Skeletal muscle cell (primary cell): ENCODE measurements around the gene RASSF7.

ENCODE experiments used
- DNase-seq: peaks from one replicate; pipeline ENCODE4 v3.0.0-alpha.2; 2010; ENCODE audit warnings: low read depth
- H3K4me3 ChIP-seq: 2 replicates; pipeline ENCODE4 v1.5.1; 2011; ENCODE audit warnings: low read depth, mild to moderate bottlenecking, control low read depth, low read length, moderate library complexity

Gene RASSF7

GRCh38 chr11:597166-597725 is 36.5 kb downstream of the RASSF7 start:
- DNase-seq, result no peak
- H3K4me3 ChIP-seq, result no peak overlapping the region

GRCh38 chr11:598005-598680 is 37.4 kb downstream of the RASSF7 start:
- H3K4me3 ChIP-seq, result no peak overlapping the region
- no peak for DNase-seq

- no peak overlapping the region for H3K4me3 ChIP-seq
- no peak for DNase-seq
Observed at GRCh38 chr11:601573-602245, 40.9 kb downstream of the RASSF7 start.

DNA sequence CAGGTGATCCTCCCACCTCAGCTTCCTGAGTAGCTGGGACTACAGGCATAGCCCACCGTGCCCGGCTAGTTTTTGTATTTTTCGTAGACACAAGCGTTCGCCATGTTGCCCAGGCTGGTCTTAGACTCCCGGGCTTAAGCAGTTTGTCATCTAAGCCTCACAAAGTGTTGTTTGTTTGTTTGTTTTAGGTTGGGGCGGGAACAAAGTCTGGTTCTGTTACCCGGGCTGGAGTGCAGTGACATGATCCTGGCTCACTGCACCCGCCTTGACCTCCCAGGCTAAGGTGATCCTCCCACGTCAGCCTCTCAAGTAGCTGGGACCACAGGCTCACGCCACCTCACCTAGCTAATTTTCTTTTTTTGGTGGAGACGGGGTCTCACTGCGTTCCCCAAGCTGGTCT is 42.4 kb downstream of the RASSF7 start:
- no peak overlapping the region for H3K4me3 ChIP-seq
- DNase-seq, result no peak

DNA sequence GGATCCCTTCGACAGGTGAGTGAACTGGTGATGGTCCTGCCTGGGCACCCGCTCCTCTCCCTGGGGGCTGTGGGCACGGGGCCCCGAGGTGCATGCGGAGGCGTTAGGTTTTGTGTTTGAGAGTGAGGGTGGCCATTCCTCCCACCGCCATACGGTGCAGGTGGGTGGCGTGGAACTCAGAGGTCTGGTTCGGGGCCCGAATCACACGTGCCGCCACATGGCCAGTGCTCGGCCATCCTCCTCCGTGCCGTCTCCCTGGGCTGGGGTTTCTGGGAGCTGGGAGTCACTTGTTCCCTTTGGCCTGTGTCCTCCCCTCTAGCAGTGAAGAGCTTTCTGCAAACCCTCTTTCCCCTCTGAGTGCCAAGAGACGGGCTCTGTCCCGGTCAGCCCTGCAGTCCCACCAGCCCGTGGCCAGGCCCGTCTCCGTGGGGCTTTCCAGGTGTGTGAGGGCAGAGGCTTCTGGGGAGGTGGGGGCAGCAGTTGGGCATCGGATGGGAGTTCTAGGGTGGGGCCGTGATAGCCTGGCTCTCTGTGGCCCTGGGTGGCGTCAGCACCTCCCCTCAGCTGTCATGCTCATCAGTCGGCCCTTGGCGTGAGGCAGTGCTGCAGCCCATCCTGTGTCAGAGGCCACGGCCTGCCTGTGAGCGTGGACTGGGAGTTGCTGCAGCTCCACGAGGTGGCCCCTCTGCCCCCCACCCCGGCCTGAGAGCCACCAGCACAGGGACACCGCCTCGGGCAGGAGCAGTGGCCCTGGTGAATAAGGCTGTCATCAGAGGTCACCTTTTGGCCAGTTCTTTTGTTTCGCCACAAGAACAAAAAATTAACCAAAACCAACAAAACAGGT is 44.7 kb downstream of the RASSF7 start:
- H3K4me3 ChIP-seq, result no peak overlapping the region
- DNase-seq, result no peak

DNA sequence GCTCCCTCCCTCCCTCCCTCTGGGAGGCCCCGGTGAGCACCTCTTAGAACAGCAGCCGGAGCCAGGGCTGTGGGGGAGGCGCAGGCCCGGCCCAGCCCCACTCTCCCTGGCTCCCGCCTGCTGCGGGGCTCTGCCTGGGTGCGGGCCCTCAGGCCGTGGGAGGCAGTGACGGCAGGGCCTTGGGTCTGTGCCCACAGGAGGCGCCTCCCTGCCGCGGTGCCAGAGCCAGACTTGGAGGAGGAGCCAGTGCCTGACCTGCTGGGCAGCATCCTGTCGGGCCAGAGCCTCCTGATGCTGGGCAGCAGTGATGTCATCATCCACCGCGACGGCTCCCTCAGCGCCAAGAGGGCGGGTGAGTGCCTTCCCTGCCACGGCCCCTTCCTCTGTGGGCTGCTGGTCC is 45.5 kb downstream of the RASSF7 start:
- no peak for DNase-seq

DNA sequence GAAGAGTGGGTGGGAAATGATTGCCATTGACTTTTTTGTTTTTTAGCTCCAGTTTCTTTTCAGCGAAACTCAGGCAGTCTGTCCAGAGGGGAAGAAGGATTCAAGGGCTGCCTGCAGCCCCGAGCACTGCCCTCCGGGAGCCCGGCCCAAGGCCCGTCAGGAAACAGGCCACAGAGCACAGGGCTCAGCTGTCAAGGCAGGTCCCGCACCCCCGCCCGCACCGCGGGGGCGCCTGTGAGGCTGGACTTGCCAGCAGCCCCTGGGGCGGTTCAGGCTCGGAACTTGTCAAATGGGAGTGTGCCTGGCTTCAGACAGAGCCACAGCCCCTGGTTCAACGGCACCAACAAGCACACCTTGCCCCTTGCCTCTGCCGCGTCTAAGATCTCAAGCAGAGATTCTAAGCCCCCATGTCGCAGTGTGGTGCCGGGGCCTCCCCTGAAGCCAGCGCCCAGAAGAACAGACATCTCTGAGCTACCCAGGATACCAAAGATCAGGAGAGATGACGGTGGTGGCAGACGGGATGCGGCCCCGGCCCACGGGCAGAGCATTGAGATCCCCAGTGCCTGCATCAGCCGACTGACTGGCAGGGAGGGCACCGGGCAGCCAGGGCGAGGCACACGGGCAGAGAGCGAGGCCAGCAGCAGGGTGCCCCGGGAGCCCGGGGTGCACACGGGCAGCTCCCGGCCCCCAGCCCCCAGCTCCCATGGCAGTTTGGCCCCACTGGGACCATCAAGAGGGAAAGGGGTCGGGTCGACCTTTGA is 46.4 kb downstream of the RASSF7 start:
- DNase-seq, result no peak
- no peak overlapping the region for H3K4me3 ChIP-seq

More for the DNA sequence above, 45.5 kb downstream of the RASSF7 start:
- no peak overlapping the region for H3K4me3 ChIP-seq

DNA sequence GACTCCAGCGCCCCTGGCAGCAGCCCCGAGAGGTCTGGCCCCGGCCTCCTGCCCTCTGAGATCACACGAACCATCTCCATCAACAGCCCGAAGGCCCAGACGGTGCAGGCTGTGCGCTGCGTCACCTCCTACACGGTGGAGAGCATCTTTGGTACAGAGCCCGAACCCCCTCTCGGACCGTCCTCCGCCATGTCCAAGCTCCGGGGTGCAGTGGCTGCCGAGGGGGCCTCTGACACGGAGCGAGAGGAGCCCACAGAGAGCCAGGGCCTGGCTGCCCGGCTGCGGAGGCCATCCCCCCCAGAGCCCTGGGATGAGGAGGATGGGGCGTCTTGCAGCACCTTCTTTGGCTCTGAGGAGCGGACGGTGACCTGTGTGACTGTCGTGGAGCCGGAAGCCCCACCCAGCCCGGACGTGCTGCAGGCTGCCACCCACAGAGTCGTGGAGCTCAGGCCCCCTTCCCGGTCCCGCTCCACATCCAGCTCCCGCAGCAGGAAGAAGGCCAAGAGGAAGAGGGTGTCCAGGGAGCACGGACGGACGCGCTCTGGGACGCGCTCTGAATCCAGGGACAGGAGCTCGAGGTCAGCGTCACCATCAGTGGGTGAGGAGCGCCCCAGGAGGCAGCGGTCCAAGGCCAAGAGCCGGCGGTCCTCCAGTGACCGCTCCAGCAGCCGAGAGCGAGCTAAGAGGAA is 47.3 kb downstream of the RASSF7 start:
- no peak overlapping the region for H3K4me3 ChIP-seq
- DNase-seq, result no peak

DNA sequence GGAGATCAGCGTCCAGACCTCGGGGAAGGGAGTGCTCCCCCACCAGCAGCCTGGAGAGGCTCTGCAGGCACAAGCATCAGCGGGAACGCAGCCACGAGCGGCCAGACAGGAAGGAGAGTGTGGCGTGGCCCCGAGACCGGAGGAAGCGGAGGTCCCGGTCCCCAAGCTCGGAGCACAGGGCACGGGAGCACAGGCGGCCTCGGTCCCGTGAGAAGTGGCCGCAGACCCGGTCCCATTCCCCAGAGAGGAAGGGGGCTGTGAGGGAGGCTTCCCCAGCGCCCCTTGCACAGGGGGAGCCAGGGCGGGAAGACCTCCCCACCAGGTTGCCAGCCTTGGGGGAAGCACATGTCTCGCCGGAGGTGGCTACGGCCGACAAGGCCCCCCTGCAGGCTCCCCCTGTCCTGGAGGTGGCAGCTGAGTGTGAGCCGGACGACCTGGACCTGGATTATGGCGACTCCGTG is 48.1 kb downstream of the RASSF7 start:
- no peak for DNase-seq
- no peak overlapping the region for H3K4me3 ChIP-seq

DNA sequence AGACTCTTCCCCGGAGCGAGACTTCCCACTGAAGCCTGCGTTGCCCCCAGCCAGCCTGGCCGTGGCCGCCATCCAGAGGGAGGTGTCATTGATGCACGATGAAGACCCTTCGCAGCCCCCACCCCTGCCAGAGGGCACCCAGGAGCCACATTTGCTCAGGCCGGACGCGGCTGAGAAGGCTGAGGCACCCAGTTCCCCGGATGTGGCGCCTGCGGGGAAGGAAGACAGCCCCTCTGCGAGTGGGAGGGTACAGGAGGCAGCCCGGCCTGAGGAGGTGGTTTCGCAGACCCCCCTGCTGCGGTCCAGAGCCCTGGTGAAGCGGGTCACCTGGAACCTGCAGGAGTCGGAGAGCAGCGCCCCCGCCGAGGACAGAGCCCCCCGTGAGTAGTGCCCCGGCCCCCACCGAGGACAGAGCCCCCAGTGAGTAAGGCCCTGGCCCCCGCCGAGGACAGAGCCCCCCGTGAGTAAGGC is 48.6 kb downstream of the RASSF7 start:
- DNase-seq, result no peak
- no peak overlapping the region for H3K4me3 ChIP-seq

GRCh38 chr11:610146-610801 is 49.5 kb downstream of the RASSF7 start:
- H3K4me3 ChIP-seq, result no peak overlapping the region
- no peak for DNase-seq

- no peak overlapping the region for H3K4me3 ChIP-seq
- DNase-seq, result no peak
Observed at GRCh38 chr11:611001-611996, 50.5 kb downstream of the RASSF7 start.

DNA sequence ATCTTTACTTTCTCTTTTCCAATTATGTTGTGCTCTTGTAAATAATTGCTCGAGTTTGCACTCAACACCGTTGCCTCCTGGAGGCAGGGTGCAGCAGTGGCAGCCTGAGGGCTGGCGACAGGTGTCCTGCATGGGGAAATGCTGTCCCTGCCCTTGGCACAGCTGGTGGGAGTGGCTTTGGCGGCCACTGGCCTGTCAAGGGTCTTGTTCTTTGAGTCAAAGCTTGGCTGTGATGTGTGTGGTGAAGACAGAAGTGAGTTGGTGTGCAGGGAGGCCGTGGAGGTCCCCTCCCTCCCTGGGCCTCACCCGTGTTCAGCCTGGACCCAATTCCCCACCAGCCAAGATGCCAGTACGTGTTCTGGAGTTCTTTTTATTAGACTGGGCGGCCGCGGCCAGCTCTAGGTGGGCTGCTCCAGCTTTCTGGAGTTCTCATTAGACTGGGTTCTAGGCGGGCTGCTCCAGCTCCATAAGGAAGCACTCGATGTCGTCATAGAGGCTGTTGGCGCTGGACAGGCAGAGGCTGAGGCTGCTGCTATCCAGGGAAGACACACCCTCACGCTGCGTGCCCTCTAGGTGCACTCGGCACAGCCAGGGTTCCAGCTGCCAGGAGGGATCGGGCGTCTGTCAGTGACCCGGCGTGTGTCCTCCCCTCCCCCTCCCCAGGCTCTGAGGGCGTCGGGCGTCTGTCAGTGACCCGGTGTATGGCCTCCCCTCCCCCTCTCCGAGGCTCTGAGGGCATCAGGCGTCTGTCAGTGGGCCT is 51.6 kb downstream of the RASSF7 start:
- DNase-seq, result no peak
- no peak overlapping the region for H3K4me3 ChIP-seq

GRCh38 chr11:612961-613300 is 52.2 kb downstream of the RASSF7 start:
- no peak for DNase-seq
- H3K4me3 ChIP-seq, result no peak overlapping the region

DNA sequence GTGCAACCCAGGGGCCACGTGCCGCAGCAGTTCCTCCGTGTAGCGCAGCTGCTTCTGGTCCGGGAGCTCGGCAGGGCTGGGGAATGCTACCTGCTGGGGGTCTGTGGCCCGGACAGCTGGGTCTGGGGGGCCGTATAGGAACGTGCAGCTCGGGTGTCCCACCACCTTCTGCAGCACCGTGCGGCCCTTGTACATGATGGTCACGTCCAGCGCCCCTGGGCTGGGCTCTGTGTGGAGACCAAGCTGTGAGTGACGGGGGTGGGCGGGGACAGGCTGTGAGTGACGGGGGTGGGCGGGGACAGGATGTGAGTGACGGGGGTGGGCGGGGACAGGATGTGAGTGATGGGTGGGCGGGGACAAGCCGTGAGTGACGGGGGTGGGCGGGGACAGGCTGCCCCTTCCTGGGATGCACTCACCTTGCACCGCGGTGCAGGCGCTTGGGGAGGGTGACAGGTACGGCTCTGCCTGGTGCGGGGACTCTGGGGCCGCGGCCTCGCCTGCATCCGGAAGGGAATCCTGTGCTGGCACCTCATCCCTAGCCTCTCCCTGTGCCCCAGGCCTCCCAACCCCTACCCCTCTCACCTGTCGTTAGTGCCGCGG is 52.7 kb downstream of the RASSF7 start:
- no peak overlapping the region for H3K4me3 ChIP-seq

More for the DNA sequence above, 52.7 kb downstream of the RASSF7 start:
- no peak for DNase-seq
